RWPE2 (cell line): ENCODE data around the gene TDG.

ENCODE experiments used
- ATAC-seq: fragments of 200-7000 bp; cut with Tn5 transposase; 3 replicates; pipeline ENCODE4 v1.9.1; 2021; ENCODE audit warnings: low read depth
- DNase-seq: peaks from one replicate; pipeline ENCODE4 v3.0.0-alpha.2; 2020; ENCODE audit warnings: low spot score
- H3K27ac ChIP-seq: fragments of 450-650 bp; 2 replicates; pipeline ENCODE4 v1.5.1; 2017; ENCODE audit warnings: mild to moderate bottlenecking; ENCODE audit not compliant: poor library complexity, severe bottlenecking
- H3K27me3 ChIP-seq: fragments of 250-450 bp; sonication (Bioruptor Pico); 2 replicates; pipeline ENCODE4 v1.5.1; 2021; ENCODE audit warnings: mild to moderate bottlenecking, moderate library complexity; ENCODE audit not compliant: insufficient read depth, poor library complexity, severe bottlenecking
- H3K36me3 ChIP-seq: fragments of 250-450 bp; sonication (Bioruptor Pico); 2 replicates; pipeline ENCODE4 v1.5.1; 2020; ENCODE audit warnings: low read depth, mild to moderate bottlenecking, moderate library complexity
- H3K4me1 ChIP-seq: fragments of 250-450 bp; sonication (Bioruptor Pico); 2 replicates; pipeline ENCODE4 v1.5.1; 2021; ENCODE audit warnings: mild to moderate bottlenecking, moderate library complexity; ENCODE audit not compliant: insufficient read depth, poor library complexity, severe bottlenecking
- H3K4me3 ChIP-seq: fragments of 250-450 bp; sonication (Bioruptor Pico); 2 replicates; pipeline ENCODE4 v1.5.1; 2021; ENCODE audit warnings: mild to moderate bottlenecking, moderate library complexity; ENCODE audit not compliant: severe bottlenecking
- H3K9me3 ChIP-seq: fragments of 250-450 bp; sonication (Bioruptor Pico); 2 replicates; pipeline ENCODE4 v1.5.1; 2021; ENCODE audit warnings: mild to moderate bottlenecking, moderate library complexity; ENCODE audit not compliant: severe bottlenecking
- CTCF ChIP-seq: fragments of 450-650 bp; IDR thresholded peaks from one replicate; pipeline ENCODE4 v1.5.1; 2017; ENCODE audit warnings: mild to moderate bottlenecking, moderate library complexity; ENCODE audit not compliant: poor library complexity, severe bottlenecking

The TDG gene

GRCh38 chr12:103978384-103978982 lies 12.8 kb downstream of the TDG start:
- peaks cover 76% of the 10 kb centered on the region for H3K36me3 ChIP-seq
- no peak for DNase-seq

GRCh38 chr12:103986829-103987228 lies 21.2 kb downstream of the TDG start:
- no peaks in the 10 kb centered on the region for H3K4me1 ChIP-seq
- H3K27me3 ChIP-seq, result no peaks in the 10 kb centered on the region
- no peaks in the 10 kb centered on the region for H3K9me3 ChIP-seq
- DNase-seq (no peak), ATAC-seq (0 out of 3 replicates have a peak, but pooled peaks have one; percentile 38)
- H3K36me3 ChIP-seq, result peaks cover 67% of the 10 kb centered on the region
- no peak for TF ChIP-seq CTCF
- no peak overlapping the region for H3K27ac ChIP-seq
- no peak overlapping the region for H3K4me3 ChIP-seq

More at GRCh38 chr12:103978384-103978982, 12.8 kb downstream of the TDG start:
- ATAC-seq, result no peak
- H3K4me1 ChIP-seq, result no peaks in the 10 kb centered on the region
- no peak overlapping the region for H3K4me3 ChIP-seq
- TF ChIP-seq CTCF, result no peak
- no peaks in the 10 kb centered on the region for H3K27me3 ChIP-seq
- H3K9me3 ChIP-seq, result no peaks in the 10 kb centered on the region
- no peak overlapping the region for H3K27ac ChIP-seq

- TF ChIP-seq CTCF, result no peak
- Histone ChIP-seq H3K4me1 (no peaks in the 10 kb centered on the region), H3K9me3 (no peaks in the 10 kb centered on the region), H3K27ac (no peak overlapping the region), H3K4me3 (no peak overlapping the region), H3K27me3 (no peaks in the 10 kb centered on the region), H3K36me3 (peaks cover 4% of the 10 kb centered on the region)
- DNase-seq, result no peak
- ATAC-seq, result no peak
These were observed 28.6 kb downstream of the TDG start for GRCh38 chr12:103994235-103994634.

GRCh38 chr12:103996595-103996994 lies 30.9 kb downstream of the TDG start:
- TF ChIP-seq CTCF, result no peak
- ATAC-seq, result no peak; the same call in 2 of the 3 replicates

GRCh38 chr12:103997286-103997900 lies 31.7 kb downstream of the TDG start:
- Histone ChIP-seq H3K4me3 (no peak overlapping the region), H3K4me1 (no peaks in the 10 kb centered on the region), H3K9me3 (no peaks in the 10 kb centered on the region), H3K27ac (no peak overlapping the region), H3K27me3 (no peaks in the 10 kb centered on the region), H3K36me3 (no peaks in the 10 kb centered on the region)
- DNase-seq, result no peak
- ATAC-seq, result no peak
- no peak for TF ChIP-seq CTCF

More at GRCh38 chr12:103996595-103996994, 30.9 kb downstream of the TDG start:
- no peak overlapping the region for H3K27ac ChIP-seq
- H3K36me3 ChIP-seq, result no peaks in the 10 kb centered on the region
- H3K4me1 ChIP-seq, result no peaks in the 10 kb centered on the region
- H3K4me3 ChIP-seq, result no peak overlapping the region
- H3K27me3 ChIP-seq, result no peaks in the 10 kb centered on the region
- DNase-seq, result no peak
- no peaks in the 10 kb centered on the region for H3K9me3 ChIP-seq
